HPDE6-E6E7 (cell line): ENCODE measurements around the gene CCL16.

ENCODE experiments used
- DNase-seq: peaks from one replicate; pipeline ENCODE4 v3.0.0; 2011; ENCODE audit warnings: missing footprints; ENCODE audit errors: extremely low spot score

The CCL16 gene

DNA sequence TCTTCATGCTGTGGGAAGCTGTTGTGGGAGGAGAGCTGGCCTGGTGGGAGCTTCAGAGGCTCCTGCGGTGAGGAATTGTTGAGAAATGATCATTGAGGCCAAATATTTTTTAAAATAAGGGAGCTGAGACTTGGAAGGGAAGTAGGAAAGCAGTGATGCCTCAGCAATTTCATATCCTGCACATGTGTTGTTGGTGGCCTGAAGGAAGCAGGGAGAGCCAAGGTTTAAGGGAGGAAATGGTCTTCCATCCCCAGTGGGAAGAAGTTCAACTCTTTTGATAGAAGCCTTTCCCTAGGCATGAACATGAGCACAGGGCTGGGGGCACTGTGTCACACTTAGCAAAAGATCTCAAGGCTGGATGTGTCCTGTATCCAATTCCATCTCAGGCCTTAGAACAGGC, 5.3 kb upstream of the CCL16 start, which contains the start of gene CCL14:
Gene CCL14 (minus strand): TSS at position 87 of the 400 bp plus-strand sequence. CDS start 80 bp downstream, at position 7.
- no peak for DNase-seq

- DNase-seq = no peak
Measured at GRCh38 chr17:35984140-35984539, 2.8 kb upstream of the CCL16 start.

DNA sequence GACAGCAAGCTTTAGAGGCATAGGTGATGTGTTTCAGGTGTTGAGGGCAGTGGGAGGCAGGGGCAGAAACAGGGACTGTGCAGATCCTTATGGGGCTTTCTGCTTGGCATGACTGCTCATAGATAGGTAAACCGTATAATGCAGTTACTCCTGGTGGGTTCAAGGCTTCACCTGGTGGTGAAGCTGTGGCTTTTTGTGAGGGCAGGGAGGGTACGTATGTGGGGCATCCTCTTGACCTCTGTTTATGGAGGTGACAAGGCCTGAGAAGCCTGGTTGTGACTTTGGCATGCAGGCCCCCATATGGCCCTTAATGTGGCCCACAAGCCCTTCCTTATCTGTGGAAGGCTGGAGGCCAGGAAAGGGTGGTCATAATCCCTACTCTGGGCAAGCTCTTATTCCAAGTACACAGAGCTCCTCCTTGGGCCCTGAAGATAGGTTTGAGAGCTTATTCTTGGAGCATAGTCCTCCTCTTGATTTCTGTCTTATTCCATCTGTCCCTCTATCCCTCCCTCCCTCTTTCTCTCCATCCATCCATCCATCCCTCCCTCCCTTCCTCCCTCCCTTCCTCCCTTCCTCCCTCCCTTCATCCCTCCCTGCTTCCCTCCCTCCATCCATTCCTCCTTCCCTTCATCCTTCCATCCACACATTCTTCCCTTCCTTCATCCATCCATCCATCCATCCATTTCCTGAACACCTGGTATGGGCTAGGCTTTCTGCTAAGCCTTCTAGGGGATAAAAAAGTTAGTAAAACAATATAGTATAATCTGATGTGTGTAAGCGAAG, 1.3 kb upstream of the CCL16 start:
- no peak for DNase-seq

- DNase-seq = no peak
Measured at GRCh38 chr17:35981908-35982330, 622 bp upstream of the CCL16 start.

- DNase-seq = no peak
Measured at GRCh38 chr17:35978346-35978745, 3.0 kb downstream of the CCL16 start.

DNA sequence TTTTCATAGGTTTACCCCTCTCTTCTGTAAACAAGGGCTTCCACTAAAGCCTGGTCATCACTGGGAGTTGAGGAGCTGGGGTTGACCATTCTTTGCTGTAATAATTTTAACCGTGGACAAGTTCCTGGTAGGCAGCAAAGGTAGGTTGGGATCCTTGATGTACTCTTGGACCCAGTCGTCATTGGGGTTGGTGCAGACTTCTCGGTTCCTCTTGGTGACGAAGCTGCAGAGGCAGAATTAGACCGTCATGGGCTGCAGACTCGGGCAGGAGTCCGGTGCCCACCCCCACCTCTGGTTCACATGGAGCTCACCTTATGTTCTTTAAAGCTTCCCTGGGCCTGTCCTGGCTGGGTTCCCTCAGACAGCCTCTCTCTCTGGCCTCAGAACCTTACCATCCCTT, 3.8 kb downstream of the CCL16 start:
- no peak for DNase-seq

- DNase-seq = peak; percentile 28
Measured at GRCh38 chr17:35973333-35974260, 7.7 kb downstream of the CCL16 start.

- no peak for DNase-seq
Measured at GRCh38 chr17:35972945-35973332, 8.4 kb downstream of the CCL16 start.

- DNase-seq = no peak
Measured at GRCh38 chr17:35972535-35972934, 8.8 kb downstream of the CCL16 start.

DNA sequence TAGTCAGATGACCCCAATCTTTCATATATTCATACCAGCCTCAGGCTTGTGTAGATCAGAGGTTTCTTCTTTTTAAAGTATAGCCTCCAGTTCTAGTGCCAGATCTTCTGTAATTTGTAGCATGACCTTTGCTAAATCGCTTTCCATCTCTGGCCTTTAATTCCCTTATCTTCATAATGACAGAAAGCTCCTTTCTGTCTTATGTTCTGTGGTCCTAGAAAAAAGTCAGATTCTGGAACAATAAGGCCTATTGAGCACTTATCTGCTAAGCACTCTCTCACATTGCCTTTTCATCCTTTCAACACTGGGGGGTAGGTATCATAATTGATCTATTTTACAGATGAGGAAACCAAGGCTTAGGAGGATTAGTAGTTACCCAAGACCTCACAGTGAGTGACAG, 9.2 kb downstream of the CCL16 start:
- DNase-seq = no peak

GRCh38 chr17:35969558-35970380, 11.5 kb downstream of the CCL16 start:
- DNase-seq = peak; percentile 51

- DNase-seq = no peak
Measured at GRCh38 chr17:35968520-35969054, 12.7 kb downstream of the CCL16 start.

GRCh38 chr17:35965272-35965671, 16.0 kb downstream of the CCL16 start:
- DNase-seq = no peak

- no peak for DNase-seq
Measured at GRCh38 chr17:35963663-35964062, 17.6 kb downstream of the CCL16 start.

DNA sequence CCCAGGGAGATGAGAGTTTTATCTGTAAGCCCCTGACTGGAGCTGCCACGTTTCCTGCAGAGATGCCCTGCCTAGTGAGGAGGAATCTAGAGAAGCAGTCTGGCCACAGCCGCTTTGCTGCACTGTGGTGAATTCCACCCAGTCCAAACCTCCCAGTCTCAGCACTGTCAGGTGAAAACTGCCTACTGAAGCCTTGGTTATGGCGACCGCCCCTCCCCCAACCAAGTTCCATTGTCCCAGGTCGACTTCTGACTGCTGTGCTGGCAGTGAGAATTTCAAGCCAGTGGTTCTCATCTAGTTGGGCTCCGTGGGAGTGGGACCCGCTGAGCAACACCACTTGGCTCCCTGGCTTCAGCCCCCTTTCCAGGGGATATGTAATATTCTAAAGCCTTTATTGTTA, 27.6 kb downstream of the CCL16 start:
- no peak for DNase-seq

- no peak for DNase-seq
Measured at GRCh38 chr17:35949401-35949800, 31.9 kb downstream of the CCL16 start.

- DNase-seq = no peak
Measured at GRCh38 chr17:35948092-35948491, 33.2 kb downstream of the CCL16 start.

- DNase-seq = no peak
Measured at GRCh38 chr17:35947156-35947585, 34.1 kb downstream of the CCL16 start.

GRCh38 chr17:35944151-35944550, 37.1 kb downstream of the CCL16 start:
- DNase-seq = no peak

- no peak for DNase-seq
Measured at GRCh38 chr17:35943537-35943936, 37.8 kb downstream of the CCL16 start, which contains the start of gene LYZL6. Gene LYZL6, minus strand, starts transcription at chr17:35943713. Its CDS starts 4,357 bp downstream, at chr17:35939356.

GRCh38 chr17:35942588-35943186, 38.6 kb downstream of the CCL16 start:
- DNase-seq = no peak
